Mesendoderm (in vitro differentiated cells): ENCODE results near the gene MEIOB.

Source experiments
- DNase-seq: peaks from one replicate; pipeline ENCODE4 v3.0.0; 2013
- H2AK5ac ChIP-seq: 2 replicates; pipeline ENCODE4 v1.6.1; 2013; ENCODE audit warnings: low read length, inconsistent platforms
- H2BK120ac ChIP-seq: 2 replicates; pipeline ENCODE4 v1.6.1; 2013; ENCODE audit warnings: low read depth, mild to moderate bottlenecking, low read length, moderate library complexity, mixed read lengths
- H2BK15ac ChIP-seq: replicated peaks from 2 replicates; pipeline ENCODE4 v1.6.1; 2013; ENCODE audit warnings: low read depth, mild to moderate bottlenecking, moderate library complexity
- H2BK5ac ChIP-seq: 2 replicates; pipeline ENCODE4 v1.6.1; 2013; ENCODE audit warnings: low read length, inconsistent platforms
- H3K18ac ChIP-seq: 2 replicates; pipeline ENCODE4 v1.6.1; 2013; ENCODE audit warnings: mild to moderate bottlenecking, low read length, mixed read lengths
- H3K23ac ChIP-seq: one replicate; pipeline ENCODE4 v1.6.1; 2013; ENCODE audit warnings: low read length
- H3K27ac ChIP-seq: 2 replicates; pipeline ENCODE4 v1.5.1; 2013; ENCODE audit warnings: low read depth, mild to moderate bottlenecking, inconsistent platforms, low read length, moderate library complexity
- H3K27me3 ChIP-seq: 2 replicates; pipeline ENCODE4 v1.6.1; 2013; ENCODE audit warnings: low read length, control low read depth, mild to moderate bottlenecking, inconsistent platforms; ENCODE audit not compliant: insufficient read depth, poor library complexity
- H3K36me3 ChIP-seq: 2 replicates; pipeline ENCODE4 v1.6.1; 2013; ENCODE audit warnings: low read length, inconsistent platforms; ENCODE audit not compliant: control insufficient read depth, insufficient read depth
- H3K4ac ChIP-seq: one replicate; pipeline ENCODE4 v1.6.1; 2013; ENCODE audit warnings: low read depth, mild to moderate bottlenecking, low read length, moderate library complexity
- H3K4me1 ChIP-seq: 2 replicates; pipeline ENCODE4 v1.6.1; 2013; ENCODE audit warnings: low read depth, low read length, inconsistent platforms; ENCODE audit not compliant: control insufficient read depth
- H3K4me2 ChIP-seq: 2 replicates; pipeline ENCODE4 v1.6.1; 2013; ENCODE audit warnings: low read length
- H3K4me3 ChIP-seq: 2 replicates; pipeline ENCODE4 v1.5.1; 2013; ENCODE audit warnings: mild to moderate bottlenecking, low read length
- H3K56ac ChIP-seq: one replicate; pipeline ENCODE4 v1.6.1; 2013; ENCODE audit warnings: low read length
- H3K79me1 ChIP-seq: 2 replicates; pipeline ENCODE4 v1.6.1; 2013; ENCODE audit warnings: low read length, inconsistent platforms
- H3K79me2 ChIP-seq: 2 replicates; pipeline ENCODE4 v1.6.1; 2013; ENCODE audit warnings: mild to moderate bottlenecking, low read length; ENCODE audit not compliant: control insufficient read depth, insufficient read depth
- H3K9ac ChIP-seq: 2 replicates; pipeline ENCODE4 v1.6.1; 2013; ENCODE audit warnings: low read length, inconsistent platforms
- H4K5ac ChIP-seq: one replicate; pipeline ENCODE4 v1.6.1; 2013; ENCODE audit warnings: low read length
- H4K8ac ChIP-seq: one replicate; pipeline ENCODE4 v1.6.1; 2013; ENCODE audit warnings: low read depth, mild to moderate bottlenecking, control low read depth, low read length, moderate library complexity
- WGBS: extraction: QIAGEN DNeasy Blood & Tissue Kit; methylation state at CpG from one replicate; pipeline ENCODE4 v1.1.7; 2013; ENCODE audit warnings: low lambda C conversion rate, missing lambda C conversion rate; ENCODE audit not compliant: insufficient coverage; ENCODE audit errors: extremely low coverage; 5-methylcytosine and 5-hydroxymethylcytosine counted together

The MEIOB gene

GRCh38 chr16:1822801-1823200 is 49.2 kb downstream of the MEIOB start:
- Histone ChIP-seq H2AK5ac (no peak overlapping the region), H3K56ac (no peak overlapping the region), H3K4me2 (no peak overlapping the region), H3K27ac (no peak overlapping the region), H2BK120ac (no peak overlapping the region), H3K4ac (no peak overlapping the region), H4K5ac (no peak overlapping the region), H4K8ac (no peak overlapping the region), H3K4me3 (no peak overlapping the region), H3K27me3 (no peaks in the 10 kb centered on the region), H3K18ac (no peak overlapping the region), H3K36me3 (no peaks in the 10 kb centered on the region), H3K9ac (no peak overlapping the region), H3K79me2 (no peaks in the 10 kb centered on the region), H2BK5ac (no peak overlapping the region), H3K4me1 (no peaks in the 10 kb centered on the region), H2BK15ac (no peak overlapping the region), H3K23ac (no peak overlapping the region), H3K79me1 (peaks cover 4% of the 10 kb centered on the region)
- WGBS, result no CpG with 5 or more reads among the region's 16 CpGs
- DNase-seq, result no peak

DNA sequence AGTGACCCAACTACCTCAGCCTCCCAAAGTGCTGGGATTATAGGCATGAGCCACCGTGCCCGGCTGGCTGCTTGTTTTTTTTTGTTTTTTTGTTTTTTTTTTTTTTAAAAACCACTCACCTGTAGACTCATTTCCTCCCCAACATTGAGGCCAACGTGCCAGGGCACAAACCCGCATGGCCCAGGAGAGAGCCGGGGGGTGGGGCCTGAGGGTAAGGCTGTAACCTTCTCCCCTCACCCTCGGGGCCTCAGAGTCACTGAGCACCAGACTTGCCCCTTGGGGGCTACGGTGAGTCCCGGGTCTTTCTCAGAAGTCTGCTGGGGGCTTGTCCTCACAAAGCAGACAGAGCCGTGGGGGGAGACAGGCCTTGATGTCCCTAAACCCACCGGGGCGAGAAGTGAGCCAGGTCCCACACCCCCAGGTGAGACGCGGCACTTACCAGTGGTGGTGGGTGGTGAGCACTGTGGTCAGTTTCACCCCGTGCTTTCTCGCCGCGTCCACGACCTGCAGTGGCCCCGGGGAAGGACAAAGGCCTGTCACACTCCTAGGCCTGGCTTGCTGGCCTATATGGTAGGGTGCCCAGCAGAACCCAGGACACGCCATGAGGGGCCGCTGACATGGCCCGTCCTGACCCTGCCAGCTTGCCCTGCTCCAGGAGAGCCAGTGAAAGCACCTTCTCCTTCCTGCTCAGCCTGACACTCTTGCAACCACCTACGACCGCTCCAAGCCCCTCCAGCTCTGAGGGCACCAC is 49.9 kb downstream of the MEIOB start:
- no peak overlapping the region for H2BK5ac ChIP-seq
- no peak overlapping the region for H2BK15ac ChIP-seq
- no peaks in the 10 kb centered on the region for H3K79me1 ChIP-seq
- H3K4ac ChIP-seq, result no peak overlapping the region
- no peak overlapping the region for H3K27ac ChIP-seq
- no peak overlapping the region for H3K4me2 ChIP-seq
- H3K27me3 ChIP-seq, result no peaks in the 10 kb centered on the region
- no CpG with 5 or more reads among the region's 24 CpGs for whole genome bisulfite sequencing
- no peak overlapping the region for H3K23ac ChIP-seq
- H3K4me1 ChIP-seq, result no peaks in the 10 kb centered on the region
- no peak overlapping the region for H3K9ac ChIP-seq
- H3K56ac ChIP-seq, result no peak overlapping the region
- H3K4me3 ChIP-seq, result no peak overlapping the region
- no peak for DNase-seq
- H3K79me2 ChIP-seq, result no peaks in the 10 kb centered on the region
- no peak overlapping the region for H2BK120ac ChIP-seq
- H4K8ac ChIP-seq, result no peak overlapping the region
- H4K5ac ChIP-seq, result no peak overlapping the region
- H2AK5ac ChIP-seq, result no peak overlapping the region
- no peaks in the 10 kb centered on the region for H3K36me3 ChIP-seq
- H3K18ac ChIP-seq, result no peak overlapping the region

DNA sequence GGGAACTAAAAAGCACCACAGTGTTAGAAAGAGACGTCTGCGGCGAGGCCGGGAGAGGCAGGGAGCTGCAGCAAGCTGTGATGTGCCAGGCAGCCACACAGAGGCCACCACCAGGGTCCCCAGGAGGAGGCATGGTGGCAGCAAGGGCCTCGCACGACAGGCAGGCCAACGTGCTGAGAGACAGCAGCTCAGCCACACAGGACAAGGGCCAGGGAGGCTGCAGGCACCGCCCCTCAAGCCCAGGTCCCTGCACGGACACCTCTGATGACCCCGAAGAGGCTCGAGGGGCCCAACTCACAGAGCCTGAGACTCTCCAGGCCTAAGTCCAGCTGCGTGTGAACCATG is 51.0 kb downstream of the MEIOB start:
- no peaks in the 10 kb centered on the region for H3K27me3 ChIP-seq
- no CpG with 5 or more reads among the region's 12 CpGs for WGBS
- no peak overlapping the region for H2BK5ac ChIP-seq
- no peak overlapping the region for H2AK5ac ChIP-seq
- no peaks in the 10 kb centered on the region for H3K4me1 ChIP-seq
- H3K4ac ChIP-seq, result no peak overlapping the region
- no peak overlapping the region for H3K56ac ChIP-seq
- no peak overlapping the region for H3K4me2 ChIP-seq
- H2BK120ac ChIP-seq, result no peak overlapping the region
- no peak overlapping the region for H2BK15ac ChIP-seq
- no peak for DNase-seq
- H3K18ac ChIP-seq, result no peak overlapping the region
- H3K79me1 ChIP-seq, result no peaks in the 10 kb centered on the region
- H4K8ac ChIP-seq, result no peak overlapping the region
- H3K9ac ChIP-seq, result no peak overlapping the region
- H3K27ac ChIP-seq, result no peak overlapping the region
- H3K36me3 ChIP-seq, result no peaks in the 10 kb centered on the region
- no peak overlapping the region for H3K4me3 ChIP-seq
- no peaks in the 10 kb centered on the region for H3K79me2 ChIP-seq
- no peak overlapping the region for H3K23ac ChIP-seq
- H4K5ac ChIP-seq, result no peak overlapping the region

DNA sequence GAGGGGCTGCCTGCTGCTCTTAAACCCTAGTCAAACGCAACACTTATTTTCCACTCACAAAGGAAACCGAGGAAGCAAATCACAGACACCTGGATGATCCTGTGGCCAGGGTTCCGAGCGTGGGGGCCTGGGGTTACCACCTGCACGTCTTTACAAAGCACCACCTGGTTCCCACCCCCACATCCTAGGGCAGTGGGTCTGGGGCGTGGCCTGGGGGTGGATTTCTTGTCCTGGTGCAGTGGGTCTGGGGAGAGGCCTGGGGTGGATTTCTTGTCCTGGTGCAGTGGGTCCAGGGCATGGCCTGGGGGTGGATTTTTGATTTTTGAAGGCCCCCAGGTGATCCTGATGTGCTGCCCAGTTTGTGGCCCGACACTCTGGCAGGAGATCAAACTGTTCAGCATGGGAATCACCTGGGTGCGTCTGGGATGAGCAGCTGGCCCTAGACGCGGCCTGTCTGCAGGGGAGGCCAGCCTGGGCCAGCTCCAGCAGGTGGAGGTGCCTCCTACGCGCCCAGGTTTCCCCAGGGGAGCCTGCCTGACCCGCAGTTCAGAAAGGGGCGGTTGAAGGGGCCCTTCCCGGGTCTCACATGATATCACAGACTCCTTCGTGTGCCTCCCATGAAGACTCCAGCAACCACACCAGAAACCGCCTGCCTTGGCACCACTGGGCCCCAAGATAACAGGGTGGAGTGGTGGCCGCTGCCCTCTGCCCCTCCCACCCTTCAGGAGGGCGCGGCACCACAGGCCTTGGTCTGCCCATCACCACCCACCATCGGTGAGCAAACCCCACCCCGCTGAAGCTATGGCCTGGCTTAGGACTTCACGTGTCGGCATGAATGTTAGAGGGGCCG is 51.6 kb downstream of the MEIOB start:
- no peak overlapping the region for H4K5ac ChIP-seq
- no peaks in the 10 kb centered on the region for H3K4me1 ChIP-seq
- no peak overlapping the region for H3K4me3 ChIP-seq
- H3K27ac ChIP-seq, result no peak overlapping the region
- no peaks in the 10 kb centered on the region for H3K27me3 ChIP-seq
- no peak overlapping the region for H2BK5ac ChIP-seq
- H2BK15ac ChIP-seq, result no peak overlapping the region
- no peak overlapping the region for H2BK120ac ChIP-seq
- no CpG with 5 or more reads among the region's 25 CpGs for WGBS
- no peak overlapping the region for H3K56ac ChIP-seq
- H3K36me3 ChIP-seq, result no peaks in the 10 kb centered on the region
- no peaks in the 10 kb centered on the region for H3K79me1 ChIP-seq
- no peak overlapping the region for H3K4ac ChIP-seq
- no peak overlapping the region for H3K4me2 ChIP-seq
- no peak overlapping the region for H3K23ac ChIP-seq
- DNase-seq, result no peak
- no peak overlapping the region for H3K9ac ChIP-seq
- no peak overlapping the region for H2AK5ac ChIP-seq
- H4K8ac ChIP-seq, result no peak overlapping the region
- H3K18ac ChIP-seq, result no peak overlapping the region
- no peaks in the 10 kb centered on the region for H3K79me2 ChIP-seq

GRCh38 chr16:1819611-1820010 is 52.4 kb downstream of the MEIOB start:
- no peak overlapping the region for H3K9ac ChIP-seq
- no peak for DNase-seq
- H2BK120ac ChIP-seq, result no peak overlapping the region
- no CpG with 5 or more reads among the region's 15 CpGs for WGBS
- H3K4me2 ChIP-seq, result no peak overlapping the region
- no peak overlapping the region for H3K18ac ChIP-seq
- no peaks in the 10 kb centered on the region for H3K79me1 ChIP-seq
- no peaks in the 10 kb centered on the region for H3K36me3 ChIP-seq
- no peak overlapping the region for H3K4ac ChIP-seq
- H2BK5ac ChIP-seq, result no peak overlapping the region
- H2BK15ac ChIP-seq, result no peak overlapping the region
- no peak overlapping the region for H4K5ac ChIP-seq
- no peak overlapping the region for H3K27ac ChIP-seq
- no peaks in the 10 kb centered on the region for H3K79me2 ChIP-seq
- no peak overlapping the region for H4K8ac ChIP-seq
- H3K4me1 ChIP-seq, result no peaks in the 10 kb centered on the region
- H3K56ac ChIP-seq, result no peak overlapping the region
- H3K27me3 ChIP-seq, result no peaks in the 10 kb centered on the region
- no peak overlapping the region for H3K4me3 ChIP-seq
- H2AK5ac ChIP-seq, result no peak overlapping the region
- no peak overlapping the region for H3K23ac ChIP-seq
